ENCODE measurements around the gene LGALS7.
"Not testable (repeated sequence)": the region's sequence is repeated elsewhere in the genome, so short reads cannot be mapped to it uniquely, and the experiment has no call there.

The LGALS7 gene

DNA sequence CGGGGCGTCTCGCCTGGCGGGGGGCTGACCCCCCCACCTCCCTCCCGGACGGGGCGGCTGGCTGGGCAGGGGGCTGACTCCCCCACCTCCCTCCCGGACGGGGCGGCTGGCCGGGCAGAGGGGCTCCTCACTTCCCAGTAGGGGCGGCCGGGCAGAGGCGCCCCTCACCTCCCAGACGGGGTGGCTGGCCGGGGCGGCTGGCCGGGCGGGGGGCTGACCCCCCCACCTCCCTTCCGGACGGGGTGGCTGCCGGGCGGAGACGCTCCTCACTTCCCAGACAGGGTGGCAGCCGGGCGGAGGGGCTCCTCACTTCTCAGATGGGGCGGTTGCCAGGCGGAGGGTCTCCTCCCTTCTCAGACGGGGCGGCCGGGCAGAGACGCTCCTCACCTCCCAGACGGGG, 24.5 kb upstream of the LGALS7 start:
- DNase-seq: not testable (repeated sequence)

- no peak for DNase-seq
Observed at GRCh38 chr19:38796154-38796553, 22.8 kb upstream of the LGALS7 start.

DNA sequence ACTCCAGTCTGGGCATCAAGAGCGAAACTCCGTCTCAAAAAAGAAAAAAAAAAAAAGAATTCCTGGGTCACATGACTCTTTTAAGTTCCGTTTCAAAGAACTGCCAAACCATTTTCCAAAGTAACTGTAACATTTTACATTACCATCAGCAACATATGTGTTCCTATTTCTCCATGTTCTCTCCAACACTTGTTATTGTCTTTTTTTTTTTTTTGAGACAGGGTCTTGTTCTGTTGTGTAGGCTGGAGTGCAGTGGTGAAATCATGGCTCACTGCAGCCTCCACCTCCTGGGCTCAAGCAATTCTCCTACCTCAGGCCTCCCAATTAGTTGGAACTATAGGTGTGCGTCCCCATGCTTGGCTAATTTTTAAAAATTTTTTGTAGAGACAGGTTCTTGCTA, 22.2 kb upstream of the LGALS7 start:
- no peak for DNase-seq

DNA sequence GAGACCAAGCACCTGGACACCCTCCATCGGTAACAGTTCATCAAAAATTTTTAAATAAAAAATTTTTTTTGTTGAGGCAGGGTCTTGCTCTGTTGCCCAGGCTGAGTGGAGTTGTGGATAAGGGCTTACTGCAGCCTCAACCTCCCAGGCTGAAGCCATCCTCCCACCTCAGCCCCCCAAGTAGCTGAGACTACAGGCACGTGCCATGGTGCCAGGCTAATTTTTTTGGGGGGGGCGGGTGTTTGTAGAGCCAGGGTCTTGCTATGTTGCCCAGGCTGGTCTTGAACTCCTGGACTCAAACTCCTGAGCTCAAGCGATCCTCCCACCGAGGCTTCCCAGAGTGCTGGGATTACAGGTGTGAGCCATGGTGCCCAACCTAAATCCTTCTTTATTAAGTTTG, 20.4 kb upstream of the LGALS7 start:
- no peak for DNase-seq

DNA sequence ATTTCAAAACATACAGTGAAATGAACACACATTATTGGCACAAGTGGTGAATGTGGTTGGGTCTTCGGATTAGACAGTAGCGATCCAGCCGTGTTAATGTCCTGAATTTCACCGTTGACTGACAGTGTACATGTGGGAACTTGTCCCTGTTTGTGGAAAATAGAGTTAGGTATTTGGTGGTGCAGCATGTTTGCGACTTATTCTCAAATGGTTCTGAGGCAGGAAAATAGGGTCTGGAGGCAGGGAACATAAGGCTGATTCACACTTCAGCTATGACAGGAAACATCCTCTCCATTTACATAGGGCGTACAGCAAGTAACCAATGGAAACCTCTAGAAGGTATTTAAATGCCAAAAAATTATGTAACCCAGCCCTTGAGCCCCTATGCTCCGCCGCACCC, 19.9 kb upstream of the LGALS7 start:
- no peak for DNase-seq

- DNase-seq: no peak
Observed at GRCh38 chr19:38792250-38793111, 19.2 kb upstream of the LGALS7 start.

GRCh38 chr19:38791451-38792064, 18.2 kb upstream of the LGALS7 start:
- not testable (repeated sequence) for DNase-seq

- DNase-seq: not testable (repeated sequence)
Observed at GRCh38 chr19:38790507-38791403, 17.4 kb upstream of the LGALS7 start.

- DNase-seq: no peak
Observed at GRCh38 chr19:38788478-38789243, 15.3 kb upstream of the LGALS7 start, which contains the start of gene LGALS7B. Gene LGALS7B (plus strand): TSS chr19:38789200. CDS start chr19:38789227, 27 bp downstream.

DNA sequence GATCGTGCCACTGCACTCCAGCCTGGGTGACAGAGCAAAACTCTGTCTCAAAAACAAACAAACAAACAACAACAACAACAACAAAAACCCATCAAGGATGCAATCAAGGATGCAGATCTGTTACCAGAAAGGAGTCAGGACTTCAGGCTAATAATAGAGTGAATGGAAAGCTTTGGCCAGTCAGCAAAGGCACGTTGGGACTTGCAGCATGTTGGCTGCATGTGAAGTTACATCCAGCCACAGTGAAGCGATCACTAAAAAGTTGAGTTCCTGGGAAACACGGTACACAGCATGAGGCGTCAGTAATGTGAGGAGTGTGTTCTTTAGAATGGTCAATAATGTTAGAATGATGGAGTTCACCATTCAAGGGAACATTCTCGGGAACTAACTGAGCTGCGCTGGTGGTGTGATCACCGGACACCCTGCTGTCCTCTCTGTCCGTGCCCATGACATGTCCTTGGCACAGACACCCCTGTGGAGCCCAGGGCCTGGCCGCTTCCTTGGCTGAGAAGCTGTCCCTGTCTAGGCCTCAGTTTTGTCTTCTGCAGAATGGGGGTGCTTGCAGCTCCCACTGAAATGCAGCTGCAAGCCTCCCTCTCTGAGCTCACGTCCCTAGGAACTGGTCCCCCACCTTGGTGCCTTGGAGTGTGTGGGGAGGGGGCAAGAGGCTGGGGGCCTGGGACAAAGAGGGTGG, 13.4 kb upstream of the LGALS7 start:
- DNase-seq: no peak

DNA sequence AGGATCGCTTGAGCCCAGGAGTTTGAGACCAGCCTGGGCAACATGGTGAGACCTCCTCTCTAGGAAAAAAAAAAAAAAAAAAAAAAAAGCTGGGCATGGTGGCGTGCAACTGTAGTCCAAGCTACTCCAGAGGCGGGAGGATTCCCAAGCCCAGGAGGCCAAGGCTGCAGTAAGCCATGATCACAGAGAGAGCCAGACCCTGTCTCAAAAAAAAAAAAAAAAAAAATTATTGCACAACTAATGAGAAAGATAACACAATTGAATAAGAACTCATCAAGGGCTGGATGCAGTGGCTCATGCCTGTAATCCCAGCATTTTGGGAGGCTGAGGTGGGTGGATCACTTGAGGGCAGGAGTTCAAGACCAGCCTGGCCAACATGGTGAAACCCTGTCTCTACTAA, 12.7 kb upstream of the LGALS7 start:
- DNase-seq: not testable (repeated sequence)

DNA sequence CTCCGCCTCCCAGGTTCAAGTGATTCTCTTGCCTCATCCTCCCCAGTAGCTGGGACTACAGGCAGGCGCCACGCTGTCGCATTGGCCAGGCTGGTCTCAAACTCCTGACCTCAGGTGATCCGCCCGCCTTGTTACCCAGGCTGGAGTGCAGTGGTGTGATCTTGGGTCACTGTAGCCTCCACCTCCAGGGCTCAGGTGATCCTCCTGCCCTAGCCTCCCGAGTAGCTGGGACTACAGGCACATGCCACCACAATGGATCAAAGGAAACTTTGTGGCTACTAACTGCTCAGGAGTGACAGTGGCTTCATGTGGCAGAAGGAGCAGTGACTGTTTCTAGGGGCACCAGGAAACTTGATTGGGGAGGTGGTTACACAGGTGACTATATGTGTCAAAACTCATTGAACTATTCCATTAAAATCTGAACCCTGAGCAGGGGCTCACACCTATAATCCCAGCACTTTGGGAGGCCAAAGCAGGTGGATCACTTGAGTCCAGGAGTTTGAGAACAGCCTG, 11.9 kb upstream of the LGALS7 start:
- no peak for DNase-seq

GRCh38 chr19:38784224-38784623, 10.9 kb upstream of the LGALS7 start:
- DNase-seq: no peak

GRCh38 chr19:38782212-38782611, 8.9 kb upstream of the LGALS7 start:
- DNase-seq: not testable (repeated sequence)

GRCh38 chr19:38781058-38781457, 7.7 kb upstream of the LGALS7 start:
- DNase-seq: no peak

DNA sequence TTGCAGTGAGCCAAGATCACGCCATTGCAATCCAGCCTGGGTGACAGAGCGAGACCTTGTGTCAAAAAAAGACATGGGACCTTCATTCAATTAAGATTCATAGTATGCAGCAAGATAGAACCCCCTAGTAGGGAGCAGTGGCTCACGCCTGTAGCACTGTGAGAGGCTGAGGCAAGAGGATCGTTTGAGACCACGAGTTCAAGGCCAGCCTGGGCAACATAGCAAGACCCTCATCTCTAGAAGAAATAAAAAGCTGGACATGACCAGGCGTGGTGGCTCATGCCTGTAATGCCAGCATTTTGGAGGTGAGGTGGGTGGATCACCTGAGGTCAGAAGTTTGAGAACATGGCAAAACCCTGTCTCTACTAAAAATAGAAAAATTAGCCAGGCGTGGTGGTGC, 7.1 kb upstream of the LGALS7 start:
- no peak for DNase-seq

- no peak for DNase-seq
Observed at GRCh38 chr19:38778733-38779132, 5.4 kb upstream of the LGALS7 start.

- DNase-seq: no peak
Observed at GRCh38 chr19:38774181-38774950, 1.0 kb upstream of the LGALS7 start.

DNA sequence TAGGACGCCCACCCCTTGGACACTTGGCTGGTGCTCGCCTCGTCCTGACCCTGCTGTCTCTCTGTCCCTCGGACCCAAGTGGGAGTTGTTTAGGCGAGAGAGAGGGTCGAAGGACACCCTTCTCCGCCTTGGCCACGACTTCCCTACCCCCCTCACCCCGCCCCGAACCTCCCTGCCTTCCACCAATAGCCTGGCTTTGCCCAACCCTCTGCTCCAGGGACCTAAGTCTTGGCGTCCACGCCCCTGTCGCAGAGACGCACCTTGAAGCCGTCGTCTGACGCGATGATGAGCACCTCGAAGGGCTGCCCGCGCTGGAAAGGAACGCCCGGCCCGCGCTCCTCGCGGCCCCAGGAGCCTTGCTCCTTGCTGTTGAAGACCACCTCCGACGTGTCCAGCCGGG, 1.7 kb downstream of the LGALS7 start:
- DNase-seq: not testable (repeated sequence)

GRCh38 chr19:38770949-38771275, 2.4 kb downstream of the LGALS7 start:
- not testable (repeated sequence) for DNase-seq
